ENCODE measurements around the gene TCEAL6. TPM values are rescaled to one million over a fixed set of nuclear protein-coding genes. Genes with fewer than 3 reads are reported as not detected.

Gene TCEAL6
- total RNA-seq, 1 experiment from 2014 or later, result not detected

DNA sequence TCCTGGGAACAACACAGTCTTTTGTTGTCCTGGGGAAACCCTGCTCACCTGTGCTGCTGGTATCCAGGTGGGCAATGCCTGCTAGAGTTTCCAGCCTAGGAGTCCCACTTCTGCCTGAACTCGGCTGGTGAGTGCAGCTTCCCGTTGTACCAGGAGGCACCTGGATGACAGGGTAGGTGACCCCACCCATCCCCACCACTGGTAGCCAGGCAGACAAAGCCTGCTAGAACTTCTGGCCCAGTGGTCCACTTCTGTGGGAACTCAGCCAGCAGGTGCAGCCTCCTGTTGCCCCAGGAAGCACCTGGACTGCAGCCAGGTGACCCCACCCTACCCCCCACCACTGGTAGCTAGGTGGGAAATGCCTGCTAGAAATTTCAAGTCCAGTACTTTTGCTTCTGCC lies 26.5 kb downstream of the TCEAL6 start:
- no peak for DNase-seq (ENCODE audit: low read depth in 1 of 2, low spot score in 2 of 2)
- no peak overlapping the region for H3K27ac ChIP-seq

DNA sequence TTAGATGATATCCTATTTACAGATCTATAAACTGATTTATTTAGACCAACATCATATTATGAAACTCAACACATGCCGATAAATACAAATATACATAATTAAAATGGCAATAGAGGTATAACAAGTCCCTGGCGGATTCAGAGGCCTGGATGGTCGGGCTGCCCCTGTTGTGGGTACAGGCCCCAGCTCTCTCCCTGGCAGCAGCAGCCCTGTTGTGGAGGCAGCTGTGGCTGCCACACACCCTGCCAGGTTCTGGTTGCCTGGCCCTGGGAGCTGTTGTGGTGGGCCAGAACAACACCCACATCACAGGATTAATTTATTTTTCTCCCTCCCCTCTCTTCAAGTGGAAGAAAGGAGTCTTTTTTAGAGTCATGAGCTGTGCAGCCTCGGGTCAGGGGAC lies 28.9 kb downstream of the TCEAL6 start:
- no peak for DNase-seq (ENCODE audit: low read depth in 1 of 2, low spot score in 2 of 2)
- H3K36me3 ChIP-seq, result no peaks in the 10 kb centered on the region
- H3K4me3 ChIP-seq, result no peak overlapping the region
- no peaks in the 10 kb centered on the region for H3K4me1 ChIP-seq (replicated peaks)
- H3K27ac ChIP-seq, result no peak overlapping the region
- no peaks in the 10 kb centered on the region for H3K9me3 ChIP-seq (replicated peaks)
- H3K27me3 ChIP-seq (replicated peaks), result no peaks in the 10 kb centered on the region

More for the DNA sequence above, 26.5 kb downstream of the TCEAL6 start:
- no peak overlapping the region for H3K4me3 ChIP-seq
- no peaks in the 10 kb centered on the region for H3K36me3 ChIP-seq
- no peaks in the 10 kb centered on the region for H3K9me3 ChIP-seq (replicated peaks)
- no peaks in the 10 kb centered on the region for H3K27me3 ChIP-seq (replicated peaks)
- H3K4me1 ChIP-seq (replicated peaks), result no peaks in the 10 kb centered on the region

Other genes with a start within 250 kb of the TCEAL6 start
- 0.08 TPM in 1 of 2 replicates, not detected in the other for gene ZMAT1, start 210.5 kb downstream of the TCEAL6 start, total RNA-seq (2014; rRNA removed; shearing (Covaris generic))
- gene TCEAL2, start 16.8 kb downstream of the TCEAL6 start, total RNA-seq (2014; rRNA removed; shearing (Covaris generic)), result not detected in 2 replicates
- not detected in 2 replicates for gene BEX5, start 13.5 kb upstream of the TCEAL6 start, total RNA-seq (2014; rRNA removed; shearing (Covaris generic))
- gene TCP11X1, start 72.8 kb upstream of the TCEAL6 start, total RNA-seq (2014; rRNA removed; shearing (Covaris generic)), result not detected in 2 replicates
- gene NXF2, start 104.7 kb upstream of the TCEAL6 start, total RNA-seq (2014; rRNA removed; shearing (Covaris generic)), result not detected in 2 replicates

Measured in SJSA1 (cell line).